Right atrium auricular region (tissue), 2 donors: ENCODE data around the gene G0S2. TPM values are rescaled to one million over a fixed set of nuclear protein-coding genes. Genes with fewer than 3 reads are reported as not detected.
A peak's percentile ranks its signal among the peaks of the same experiment; 100 is the strongest.

Experiments
- DNase-seq: peaks from one replicate; pipeline ENCODE4 v3.0.0-alpha.2; 2019; ENCODE audit warnings: low spot score
- H3K27ac ChIP-seq, 2 donors: fragments of 200-600 bp; sonication (generic); 1 replicate in 1 of 2; 2 replicates in 1 of 2; pipeline ENCODE4 v1.5.1; 2016 to 2019
- H3K27me3 ChIP-seq, 2 donors: fragments of 200-600 bp; sonication (generic); one replicate each; pipeline versions ENCODE4 v1.5.1 to v1.6.0; 2017 to 2019
- H3K36me3 ChIP-seq: fragments of 200-600 bp; sonication (generic); one replicate; pipeline ENCODE4 v1.5.1; 2016
- H3K4me1 ChIP-seq, 2 donors: fragments of 200-600 bp; sonication (generic); one replicate each; pipeline versions ENCODE4 v1.5.1 to v1.6.0; 2017 to 2019
- H3K4me3 ChIP-seq, 2 donors: fragments of 200-600 bp; sonication (generic); 1 replicate in 1 of 2; 2 replicates in 1 of 2; pipeline ENCODE4 v1.5.1; 2017 to 2019; ENCODE audit warnings: mild to moderate bottlenecking in 1 of 2, moderate library complexity in 1 of 2
- H3K9me3 ChIP-seq, 2 donors: fragments of 200-600 bp; sonication (generic); one replicate each; pipeline ENCODE4 v1.5.1; 2019
- CTCF ChIP-seq, 2 donors: fragments of 200-600 bp; sonication (generic); IDR thresholded peaks; one replicate each; pipeline ENCODE4 v1.5.1; 2019; ENCODE audit warnings: antibody characterized with exemption in 2 of 2
- total RNA-seq, 2 donors: library from RNA; depleted of rRNA; stranded (reverse); fragments of >200 nt; gene quantifications; one replicate each; pipeline ENCODE4 v1.1.0, GENCODE V29; 2016

Gene G0S2
- total RNA-seq, 2 donors from 2014 or later: 212 to 299 TPM

- H3K27ac ChIP-seq: no peak overlapping the region
- H3K4me3 ChIP-seq: no peak overlapping the region
- DNase-seq: no peak
- peaks cover 3 to 10% of the 10 kb centered on the region in 2 donors for H3K4me1 ChIP-seq
- H3K27me3 ChIP-seq: no peaks in the 10 kb centered on the region
- no peak for TF ChIP-seq CTCF (IDR thresholded peaks at IDR 0.05)
- no peaks in the 10 kb centered on the region for H3K9me3 ChIP-seq
- H3K36me3 ChIP-seq: no peaks in the 10 kb centered on the region
Observed at GRCh38 chr1:209635850-209636249, 39.4 kb upstream of the G0S2 start.

- Histone ChIP-seq H3K9me3 (no peaks in the 10 kb centered on the region), H3K4me3 (no peak overlapping the region), H3K27ac (peak overlapping the region; percentile 86 to 93), H3K4me1 (peaks cover 0 to 59% of the 10 kb centered on the region in 2 donors), H3K36me3 (no peaks in the 10 kb centered on the region), H3K27me3 (no peaks in the 10 kb centered on the region)
- peak; percentile 86 for DNase-seq
- TF ChIP-seq CTCF (IDR thresholded peaks at IDR 0.05): no peak
Observed at GRCh38 chr1:209641832-209642172, 33.4 kb upstream of the G0S2 start.

GRCh38 chr1:209642816-209643215, 32.4 kb upstream of the G0S2 start:
- Histone ChIP-seq H3K27me3 (no peaks in the 10 kb centered on the region), H3K9me3 (no peaks in the 10 kb centered on the region), H3K4me3 (no peak overlapping the region), H3K4me1 (peaks cover 0 to 69% of the 10 kb centered on the region in 2 donors), H3K36me3 (no peaks in the 10 kb centered on the region), H3K27ac (peak overlapping the region; percentile 86 to 93)
- DNase-seq: no peak
- TF ChIP-seq CTCF (IDR thresholded peaks at IDR 0.05): no peak

GRCh38 chr1:209643285-209644020, 31.8 kb upstream of the G0S2 start:
- Histone ChIP-seq H3K27ac (peak overlapping the region; percentile 86 to 93), H3K4me3 (no peak overlapping the region), H3K36me3 (no peaks in the 10 kb centered on the region), H3K9me3 (no peaks in the 10 kb centered on the region), H3K4me1 (peaks cover 0 to 75% of the 10 kb centered on the region in 2 donors), H3K27me3 (no peaks in the 10 kb centered on the region)
- no peak for DNase-seq
- TF ChIP-seq CTCF (IDR thresholded peaks at IDR 0.05): no peak

GRCh38 chr1:209645574-209646452, 29.4 kb upstream of the G0S2 start:
- Histone ChIP-seq H3K9me3 (no peaks in the 10 kb centered on the region), H3K4me3 (no peak overlapping the region), H3K27me3 (no peaks in the 10 kb centered on the region), H3K27ac (peak overlapping the region; percentile 60 to 93), H3K36me3 (no peaks in the 10 kb centered on the region), H3K4me1 (peaks cover 0 to 96% of the 10 kb centered on the region in 2 donors)
- no peak for TF ChIP-seq CTCF (IDR thresholded peaks at IDR 0.05)
- DNase-seq: no peak
